K562 (cell line): ENCODE results near the gene PPIL4.

Source experiments
- AFF4 ChIP-seq: sonication (generic); formaldehyde crosslinking; IDR thresholded peaks from 2 replicates; pipeline ENCODE4 v1.8.0; 2023; ENCODE audit warnings: mild to moderate bottlenecking, missing genetic modification reagents
- ATF3 ChIP-seq, 2 experiments: fragments of 450-650 bp in 1 of 2; sonication (generic) in 1 of 2; formaldehyde crosslinking in 1 of 2; IDR thresholded peaks in 1 of 2; conservative IDR thresholded peaks in 1 of 2; 2 replicates each; pipeline versions ENCODE4 v1.6.1 to v1.8.1; 2016 to 2023; ENCODE audit warnings: mild to moderate bottlenecking in 2 of 2, moderate library complexity in 2 of 2, inconsistent platforms in 1 of 2, missing genetic modification reagents in 1 of 2
- CC2D1A ChIP-seq: fragments of 450-650 bp; IDR thresholded peaks from 2 replicates; pipeline ENCODE4 v1.6.1; 2017; ENCODE audit warnings: mild to moderate bottlenecking
- CEBPZ ChIP-seq: fragments of 150-350 bp; IDR thresholded peaks from 2 replicates; pipeline ENCODE4 v1.6.1; 2014; ENCODE audit warnings: low read depth, mild to moderate bottlenecking, low read length, borderline replicate concordance
- CTCF ChIP-seq, 3 experiments: IDR thresholded peaks in 2 of 3; conservative IDR thresholded peaks in 1 of 3; 2 replicates each; pipeline ENCODE4 v1.5.1; 2011 to 2012; ENCODE audit warnings: low read length in 3 of 3, mild to moderate bottlenecking in 3 of 3, control low read depth in 2 of 3, improper control_type of control experiment in 1 of 3, inconsistent platforms in 1 of 3, low read depth in 1 of 3, mixed read lengths in 1 of 3, moderate library complexity in 1 of 3; ENCODE audit not compliant: insufficient read depth in 2 of 3
- EGR1 ChIP-seq: fragments of 450-650 bp; conservative IDR thresholded peaks from 2 replicates; pipeline ENCODE4 v1.6.1; 2017; ENCODE audit warnings: mild to moderate bottlenecking
- GABPB1 ChIP-seq: sonication (generic); formaldehyde crosslinking; IDR thresholded peaks from 2 replicates; pipeline ENCODE4 v1.8.0; 2022; ENCODE audit warnings: mild to moderate bottlenecking, missing genetic modification reagents
- NFRKB ChIP-seq: fragments of 450-650 bp; IDR thresholded peaks from 2 replicates; pipeline ENCODE4 v1.6.1; 2016; ENCODE audit warnings: low read depth
- SIX5 ChIP-seq, 2 experiments: IDR thresholded peaks; 2 replicates each; pipeline ENCODE4 v1.6.1; 2011; ENCODE audit warnings: low read length in 2 of 2, borderline replicate concordance in 1 of 2, low read depth in 1 of 2, mild to moderate bottlenecking in 1 of 2, moderate library complexity in 1 of 2; ENCODE audit not compliant: insufficient read depth in 1 of 2
- USF2 ChIP-seq: sonication (generic); formaldehyde crosslinking; IDR thresholded peaks from 2 replicates; pipeline ENCODE4 v1.5.0; 2020; ENCODE audit warnings: missing genetic modification reagents
- ZFX ChIP-seq: sonication (generic); formaldehyde crosslinking; IDR thresholded peaks from 2 replicates; pipeline ENCODE4 v1.8.0; 2022; ENCODE audit warnings: mild to moderate bottlenecking, missing genetic modification reagents, moderate library complexity
- ZNF282 ChIP-seq: sonication (generic); formaldehyde crosslinking; IDR thresholded peaks from 2 replicates; pipeline ENCODE4 v1.8.1; 2023; ENCODE audit warnings: missing genetic modification reagents
- ZNF318 ChIP-seq, 2 experiments: fragments of 450-650 bp; IDR thresholded peaks; 2 replicates each; pipeline ENCODE4 v1.6.1; 2016; ENCODE audit warnings: mild to moderate bottlenecking in 2 of 2, borderline replicate concordance in 1 of 2, low read depth in 1 of 2, moderate library complexity in 1 of 2
- ZZZ3 ChIP-seq: fragments of 450-650 bp; IDR thresholded peaks from 2 replicates; pipeline ENCODE4 v1.6.1; 2016; ENCODE audit warnings: antibody characterized with exemption, mild to moderate bottlenecking, moderate library complexity

GRCh38 chr6:149580880-149581279 lies 35.0 kb upstream of the PPIL4 start:
- TF ChIP-seq CC2D1A (no peak), SIX5 (IDR thresholded peaks at IDR 0.05; ENCODE audit: borderline replicate concordance in 1 of 2, insufficient read depth in 1 of 2, low read depth in 1 of 2, low read length in 2 of 2) (no peak), ZFX (CRISPR knock-in tag) (no peak), ZZZ3 (no peak), AFF4 (CRISPR knock-in tag) (no peak), EGR1 (no peak), CTCF (IDR thresholded peaks at IDR 0.05 in 2 of 3, conservative IDR thresholded peaks at IDR 0.05 in 1 of 3; ENCODE audit: insufficient read depth in 2 of 3, low read depth in 1 of 3, low read length in 3 of 3) (no peak), USF2 (CRISPR knock-in tag) (no peak), ZNF318 (IDR thresholded peaks at IDR 0.05; ENCODE audit: borderline replicate concordance in 1 of 2, low read depth in 1 of 2) (no peak), ZNF282 (no peak), GABPB1 (CRISPR knock-in tag) (no peak), CEBPZ (no peak), ATF3 (IDR thresholded peaks at IDR 0.05) (no peak), ATF3 (CRISPR knock-in tag; conservative IDR thresholded peaks at IDR 0.05) (no peak), NFRKB (no peak)
